OCI-LY7 (cell line): ENCODE measurements around the gene PSKH1. TPM values are rescaled to one million over a fixed set of nuclear protein-coding genes. Genes with fewer than 3 reads are reported as not detected.

Experiments
- BruUV-seq: library from RNA; stranded (reverse); fragments of 400-500 nt; replicated peaks from 2 replicates; lab custom pipeline; 2021; lab: Mats Ljungman, UMichigan
- CTCF ChIA-PET: fragments of 300-600 bp; sonication (Branson Sonifier 250); formaldehyde crosslinking; loops from one replicate; lab custom pipeline; 2022; ENCODE audit warnings: antibody characterized with exemption; ENCODE audit not compliant: unreplicated experiment; lab: Charles Lee
- POLR2A ChIA-PET: fragments of 300-600 bp; sonication (Branson Sonifier 250); formaldehyde crosslinking; loops from one replicate; lab custom pipeline; 2022; ENCODE audit warnings: antibody characterized with exemption; lab: Charles Lee
- DNase-seq: peaks from one replicate; pipeline ENCODE4 v3.0.0-alpha.2; 2015; ENCODE audit warnings: low spot score
- H2AFZ ChIP-seq: fragments of 200-600 bp; sonication (generic), shearing (Covaris generic); 2 replicates; pipeline ENCODE4 v1.6.1; 2014; ENCODE audit warnings: mild to moderate bottlenecking, antibody characterized with exemption, low read length, moderate library complexity
- H3K27ac ChIP-seq: fragments of 200-600 bp; sonication (generic); 2 replicates; pipeline ENCODE4 v1.5.1; 2014; ENCODE audit warnings: mixed run types, low read depth, mild to moderate bottlenecking, moderate library complexity, low read length, inconsistent platforms; ENCODE audit not compliant: poor library complexity, severe bottlenecking
- H3K36me3 ChIP-seq: fragments of 200-600 bp; sonication (generic); 2 replicates; pipeline ENCODE4 v1.6.1; 2014; ENCODE audit warnings: mild to moderate bottlenecking, antibody characterized with exemption, low read length, moderate library complexity, mixed read lengths; ENCODE audit not compliant: insufficient read depth
- H3K4me1 ChIP-seq: fragments of 200-600 bp; sonication (generic); 2 replicates; pipeline ENCODE4 v1.5.1; 2014; ENCODE audit warnings: mild to moderate bottlenecking, low read length; ENCODE audit not compliant: insufficient read depth, poor library complexity, severe bottlenecking
- H3K4me2 ChIP-seq: fragments of 200-600 bp; sonication (generic); 2 replicates; pipeline ENCODE4 v1.6.1; 2014; ENCODE audit warnings: mild to moderate bottlenecking, low read length
- H3K4me3 ChIP-seq: fragments of 200-600 bp; sonication (generic); 2 replicates; pipeline ENCODE4 v1.5.1; 2014; ENCODE audit warnings: mild to moderate bottlenecking, low read depth, low read length; ENCODE audit not compliant: poor library complexity, severe bottlenecking
- H3K79me2 ChIP-seq: fragments of 200-600 bp; sonication (generic); 2 replicates; pipeline ENCODE4 v1.6.1; 2016; ENCODE audit warnings: low read depth, mild to moderate bottlenecking, low read length, moderate library complexity, mixed read lengths; ENCODE audit not compliant: insufficient read depth
- H3K9me2 ChIP-seq: fragments of 200-600 bp; sonication (generic); 2 replicates; pipeline ENCODE4 v1.6.1; 2016; ENCODE audit warnings: mild to moderate bottlenecking, low read length, mixed read lengths; ENCODE audit not compliant: insufficient read depth
- H3K9me3 ChIP-seq: fragments of 200-600 bp; sonication (generic); 2 replicates; pipeline ENCODE4 v1.6.1; 2014; ENCODE audit warnings: mild to moderate bottlenecking, mixed run types, low read length, mixed read lengths
- H4K20me1 ChIP-seq: fragments of 200-600 bp; sonication (generic); 2 replicates; pipeline ENCODE4 v1.6.1; 2014; ENCODE audit warnings: mild to moderate bottlenecking, antibody characterized with exemption, low read length, moderate library complexity, mixed read lengths; ENCODE audit not compliant: insufficient read depth
- EZH2phosphoT487 ChIP-seq: fragments of 200-600 bp; sonication (generic); IDR thresholded peaks from 2 replicates; pipeline ENCODE4 v1.6.1; 2018; ENCODE audit warnings: low read depth, borderline replicate concordance, mild to moderate bottlenecking, mixed run types, antibody characterized with exemption, low read length, moderate library complexity, mixed read lengths
- intact Hi-C: fragments of 100-400 bp; cut with micrococcal nuclease; formaldehyde crosslinking; loops from one replicate; pipeline ENCODE4 v1.10.0; 2022; ENCODE audit not compliant: unreplicated experiment
- total RNA-seq, 2 experiments: library from RNA; depleted of rRNA in 1 of 2; stranded (reverse); fragments of >200 nt in 1 of 2; shearing (Covaris generic) in 1 of 2; gene quantifications; 2 replicates each; pipeline ENCODE4 v1.2.3, GENCODE V29; 2014 to 2022
- TF ChIP-seq, protein P1 (sequence below): fragments of 200-600 bp; sonication (generic); conservative IDR thresholded peaks from 2 replicates; pipeline ENCODE4 v1.5.1; 2014; ENCODE audit warnings: mild to moderate bottlenecking, antibody characterized with exemption, low read length, moderate library complexity, mixed read lengths

PSKH1 gene
- total RNA-seq, 2 experiments from 2014 or later = 10.4 to 27.1 TPM

- H3K79me2 ChIP-seq = no peaks in the 10 kb centered on the region
- POLR2A ChIA-PET = no interaction called here
These were observed 8.7 kb downstream of the PSKH1 start for GRCh38 chr16:67901734-67902133.

DNA sequence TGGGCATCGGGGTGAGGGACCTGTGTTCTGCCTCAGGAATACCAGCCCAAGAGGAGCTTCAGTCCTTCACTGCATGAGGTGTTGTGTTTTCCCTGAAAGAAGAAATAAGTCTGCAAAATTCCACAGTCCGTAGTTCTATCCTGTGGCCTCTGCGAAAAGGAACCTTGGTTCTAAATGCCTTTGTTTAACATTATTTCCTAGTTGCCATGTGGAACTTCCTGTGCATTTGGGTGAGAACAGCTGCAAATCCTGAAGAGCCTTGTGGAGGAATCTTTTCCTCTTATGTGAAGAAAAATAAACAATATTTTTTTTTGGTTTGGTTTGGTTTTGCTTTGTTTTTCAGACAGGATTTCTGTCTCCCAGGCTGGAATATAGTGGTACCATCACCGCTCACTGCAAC lies 9.8 kb downstream of the PSKH1 start:
- POLR2A ChIA-PET = no interaction called here
- Histone ChIP-seq H3K4me3 (no peak overlapping the region), H3K36me3 (no peaks in the 10 kb centered on the region), H3K9me3 (no peaks in the 10 kb centered on the region), H3K9me2 (no peaks in the 10 kb centered on the region), H2AFZ (no peak overlapping the region), H3K4me2 (no peak overlapping the region), H4K20me1 (no peaks in the 10 kb centered on the region), H3K27ac (no peak overlapping the region), H3K79me2 (no peaks in the 10 kb centered on the region), H3K4me1 (no peaks in the 10 kb centered on the region)
- no peak for TF ChIP-seq EZH2phosphoT487
- TF ChIP-seq, protein P1, sequence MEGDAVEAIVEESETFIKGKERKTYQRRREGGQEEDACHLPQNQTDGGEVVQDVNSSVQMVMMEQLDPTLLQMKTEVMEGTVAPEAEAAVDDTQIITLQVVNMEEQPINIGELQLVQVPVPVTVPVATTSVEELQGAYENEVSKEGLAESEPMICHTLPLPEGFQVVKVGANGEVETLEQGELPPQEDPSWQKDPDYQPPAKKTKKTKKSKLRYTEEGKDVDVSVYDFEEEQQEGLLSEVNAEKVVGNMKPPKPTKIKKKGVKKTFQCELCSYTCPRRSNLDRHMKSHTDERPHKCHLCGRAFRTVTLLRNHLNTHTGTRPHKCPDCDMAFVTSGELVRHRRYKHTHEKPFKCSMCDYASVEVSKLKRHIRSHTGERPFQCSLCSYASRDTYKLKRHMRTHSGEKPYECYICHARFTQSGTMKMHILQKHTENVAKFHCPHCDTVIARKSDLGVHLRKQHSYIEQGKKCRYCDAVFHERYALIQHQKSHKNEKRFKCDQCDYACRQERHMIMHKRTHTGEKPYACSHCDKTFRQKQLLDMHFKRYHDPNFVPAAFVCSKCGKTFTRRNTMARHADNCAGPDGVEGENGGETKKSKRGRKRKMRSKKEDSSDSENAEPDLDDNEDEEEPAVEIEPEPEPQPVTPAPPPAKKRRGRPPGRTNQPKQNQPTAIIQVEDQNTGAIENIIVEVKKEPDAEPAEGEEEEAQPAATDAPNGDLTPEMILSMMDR = no peak
- DNase-seq = no peak
- no TSS peak for BruUV-seq
- intact Hi-C loops = no loop called here
- CTCF ChIA-PET = no interaction called here

More at GRCh38 chr16:67901734-67902133, 8.7 kb downstream of the PSKH1 start:
- H3K4me3 ChIP-seq = no peak overlapping the region
- TF ChIP-seq, protein P1 = no peak
- no peak for TF ChIP-seq EZH2phosphoT487
- no peak overlapping the region for H3K4me2 ChIP-seq
- H3K4me1 ChIP-seq = no peaks in the 10 kb centered on the region
- no peaks in the 10 kb centered on the region for H3K9me3 ChIP-seq
- H3K27ac ChIP-seq = no peak overlapping the region
- CTCF ChIA-PET = no interaction called here
- intact Hi-C loops = no loop called here
- no peaks in the 10 kb centered on the region for H4K20me1 ChIP-seq
- no peak overlapping the region for H2AFZ ChIP-seq
- DNase-seq = no peak
- H3K36me3 ChIP-seq = no peaks in the 10 kb centered on the region
- BruUV-seq = no TSS peak
- no peaks in the 10 kb centered on the region for H3K9me2 ChIP-seq

- no peaks in the 10 kb centered on the region for H3K9me3 ChIP-seq
- H3K27ac ChIP-seq = no peak overlapping the region
- no peak overlapping the region for H3K4me3 ChIP-seq
- TF ChIP-seq, protein P1 = no peak
- TF ChIP-seq EZH2phosphoT487 = no peak
- ChIA-PET POLR2A (interaction anchor here (0.6 kb wide), 1 partner anchor 783 kb away, joined by 3 read pairs; no protein-coding TSS in a partner anchor), CTCF (no interaction called here)
- intact Hi-C loops = no loop called here
- H3K4me1 ChIP-seq = peaks cover 5% of the 10 kb centered on the region
- no peaks in the 10 kb centered on the region for H3K79me2 ChIP-seq
- DNase-seq = no peak
- H4K20me1 ChIP-seq = no peaks in the 10 kb centered on the region
- no peak overlapping the region for H2AFZ ChIP-seq
- H3K36me3 ChIP-seq = peaks cover 12% of the 10 kb centered on the region; the same call in 1 of the 2 replicates
- no peak overlapping the region for H3K4me2 ChIP-seq
- BruUV-seq = no TSS peak
- no peaks in the 10 kb centered on the region for H3K9me2 ChIP-seq
These were observed 14.5 kb downstream of the PSKH1 start for GRCh38 chr16:67907397-67908180.
